Epithelial cell of prostate (primary cell): ENCODE data around the gene EPHA8.

Experiments
- DNase-seq: peaks from one replicate; pipeline ENCODE4 v3.0.0-alpha.2; 2011; ENCODE audit warnings: low read depth, low spot score
- H3K27ac ChIP-seq: fragments of 450-650 bp; 2 replicates; pipeline ENCODE4 v1.5.1; 2017; ENCODE audit warnings: mild to moderate bottlenecking

The EPHA8 gene

DNA sequence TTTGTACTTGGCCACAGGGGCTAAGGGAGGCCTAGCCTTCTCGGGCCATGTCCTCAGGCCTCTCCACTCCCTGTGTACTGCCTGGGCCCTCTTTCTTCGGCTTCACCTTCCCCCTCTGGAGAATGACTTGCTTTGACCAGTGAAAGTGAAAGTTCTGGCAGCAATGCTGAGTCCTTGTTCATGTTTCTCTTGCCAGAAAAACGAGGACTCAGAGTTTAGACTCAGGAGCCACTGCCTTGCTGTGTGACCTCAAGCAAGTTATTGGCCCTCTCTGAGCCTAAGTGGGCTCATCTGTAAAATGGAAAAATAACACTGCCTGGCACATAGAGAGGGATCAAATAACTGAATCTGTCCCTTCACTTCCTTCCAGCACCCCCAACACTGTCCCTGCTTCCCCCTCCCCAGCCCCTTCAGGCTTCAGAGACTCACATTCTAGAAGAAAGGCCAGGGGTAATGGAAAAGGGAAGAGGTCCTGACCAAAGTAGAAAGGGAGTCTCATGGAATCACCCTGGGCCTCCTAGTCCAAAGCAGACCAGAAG lies 74.7 kb downstream of the EPHA8 start:
- H3K27ac ChIP-seq, result no peak overlapping the region
- no peak for DNase-seq

DNA sequence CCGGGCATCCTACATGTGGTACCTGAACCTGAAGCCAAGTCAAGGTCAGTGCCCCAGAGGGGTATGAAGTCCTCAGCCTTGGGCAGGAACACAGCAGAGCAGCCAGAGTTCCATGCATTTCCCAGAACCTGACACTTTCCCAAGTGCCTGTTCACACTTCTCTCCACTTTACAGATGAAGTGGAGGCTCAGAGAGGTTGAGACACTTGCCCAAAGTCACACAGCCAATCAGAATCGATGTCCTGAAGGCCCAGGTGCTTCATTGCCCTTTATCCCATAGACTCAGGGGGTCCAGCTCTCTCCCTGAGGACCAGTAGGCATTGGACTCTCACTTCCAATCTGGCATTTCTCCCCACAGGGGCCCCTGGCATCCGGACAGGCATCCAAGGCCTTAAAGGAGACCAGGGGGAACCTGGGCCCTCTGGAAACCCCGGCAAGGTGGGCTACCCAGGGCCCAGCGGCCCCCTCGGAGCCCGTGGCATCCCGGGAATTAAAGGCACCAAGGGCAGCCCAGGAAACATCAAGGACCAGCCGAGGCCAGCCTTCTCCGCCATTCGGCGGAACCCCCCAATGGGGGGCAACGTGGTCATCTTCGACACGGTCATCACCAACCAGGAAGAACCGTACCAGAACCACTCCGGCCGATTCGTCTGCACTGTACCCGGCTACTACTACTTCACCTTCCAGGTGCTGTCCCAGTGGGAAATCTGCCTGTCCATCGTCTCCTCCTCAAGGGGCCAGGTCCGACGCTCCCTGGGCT lies 75.4 kb downstream of the EPHA8 start:
- H3K27ac ChIP-seq, result no peak overlapping the region
- DNase-seq, result no peak

GRCh38 chr1:22639286-22639685 lies 76.0 kb downstream of the EPHA8 start:
- DNase-seq, result no peak
- no peak overlapping the region for H3K27ac ChIP-seq

DNA sequence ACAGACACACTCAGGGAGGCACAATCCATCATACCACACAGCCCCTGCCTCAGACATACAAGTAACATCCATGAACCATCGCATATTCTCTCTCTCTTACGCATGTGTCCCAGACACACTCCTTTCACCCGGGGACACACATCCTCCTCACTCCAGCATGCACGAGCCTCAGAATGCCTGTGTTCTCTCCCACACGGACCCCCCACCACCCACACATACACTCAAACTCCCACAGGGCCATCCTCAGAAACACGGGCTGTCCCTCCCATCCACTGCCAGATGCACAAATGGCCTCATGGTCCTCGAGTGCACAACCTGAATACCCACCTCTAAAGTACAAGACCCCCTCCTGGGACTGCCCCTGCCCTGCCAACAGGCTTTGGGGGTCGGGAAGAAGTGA lies 78.0 kb downstream of the EPHA8 start:
- H3K27ac ChIP-seq, result no peak overlapping the region
- no peak for DNase-seq

DNA sequence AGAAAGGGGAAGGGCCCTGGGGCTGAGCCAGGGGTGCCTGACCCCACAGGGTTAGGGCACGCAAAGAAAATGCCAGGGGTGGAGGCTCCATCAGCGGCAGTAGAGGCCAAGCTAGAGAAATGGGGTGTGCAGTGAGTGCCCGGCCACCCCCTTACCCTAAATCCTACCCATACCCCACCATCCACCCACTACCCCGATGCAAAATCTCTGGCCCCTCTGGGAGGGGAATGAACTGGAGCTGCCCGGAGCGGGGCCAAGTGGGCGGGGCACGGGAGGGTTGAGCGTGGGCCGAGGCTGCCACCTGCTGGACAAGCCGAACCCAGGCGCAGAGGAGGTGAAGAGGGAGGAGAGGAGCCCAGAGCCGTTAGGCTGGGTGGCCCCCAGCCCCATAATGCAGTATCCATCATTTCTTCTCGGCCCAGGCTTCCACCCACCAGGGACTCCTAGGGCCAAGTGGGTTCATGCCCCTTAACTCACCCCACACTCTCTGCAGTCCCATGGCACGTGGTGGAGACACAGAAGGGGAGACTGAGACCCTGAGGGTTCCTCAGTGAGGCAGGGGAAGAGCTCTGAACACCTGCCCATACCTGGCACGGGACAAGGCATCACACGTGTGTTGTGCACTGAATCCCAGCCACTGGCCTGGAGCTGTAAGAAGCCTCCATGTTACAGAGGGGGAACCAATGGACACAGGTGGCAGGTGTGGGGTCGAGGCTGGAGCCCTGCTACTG lies 78.8 kb downstream of the EPHA8 start:
- DNase-seq, result no peak
- H3K27ac ChIP-seq, result no peak overlapping the region

- no peak within 1 kb of the TSS for H3K27ac ChIP-seq
Observed at GRCh38 chr1:22643381-22643780, 80.1 kb downstream of the EPHA8 start, which contains the start of gene C1QC. Gene C1QC (plus strand): TSS chr1:22643633. CDS start chr1:22644024, 391 bp downstream.

DNA sequence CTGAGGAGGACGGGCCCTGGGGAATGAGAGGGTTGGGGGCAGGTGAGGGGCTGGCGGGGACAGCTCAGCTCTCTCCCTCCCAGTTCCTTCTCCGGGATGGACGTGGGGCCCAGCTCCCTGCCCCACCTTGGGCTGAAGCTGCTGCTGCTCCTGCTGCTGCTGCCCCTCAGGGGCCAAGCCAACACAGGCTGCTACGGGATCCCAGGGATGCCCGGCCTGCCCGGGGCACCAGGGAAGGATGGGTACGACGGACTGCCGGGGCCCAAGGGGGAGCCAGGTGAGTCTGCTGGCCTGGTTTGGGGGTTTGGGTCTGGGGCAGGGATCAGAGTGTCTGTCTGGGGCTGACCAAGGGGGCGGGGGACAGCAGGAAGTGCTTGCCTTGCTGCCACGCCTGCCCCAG lies 80.6 kb downstream of the EPHA8 start:
- no peak overlapping the region for H3K27ac ChIP-seq
- no peak for DNase-seq

More at GRCh38 chr1:22643381-22643780, 80.1 kb downstream of the EPHA8 start, which contains the start of gene C1QC:
- no peak for DNase-seq

DNA sequence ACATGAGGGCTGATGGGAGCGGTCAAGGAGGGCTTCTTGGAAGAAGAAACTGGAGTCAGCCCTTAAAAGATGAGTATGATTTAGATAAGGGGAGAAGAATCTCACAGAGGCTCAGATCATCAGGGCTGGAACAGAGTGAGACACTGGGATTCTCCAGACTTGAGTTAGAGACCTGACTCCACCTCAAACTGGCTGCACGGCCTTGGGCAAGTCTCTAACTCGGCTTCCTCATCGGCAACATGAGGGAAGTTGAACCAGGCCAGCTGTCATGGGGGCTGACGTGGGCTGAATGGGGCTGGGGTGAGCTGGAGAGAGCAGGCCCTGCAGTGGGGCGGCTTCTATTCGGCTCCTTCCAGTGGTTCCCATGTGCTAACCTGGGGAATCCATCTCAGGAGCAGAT lies 82.6 kb downstream of the EPHA8 start:
- no peak overlapping the region for H3K27ac ChIP-seq

DNA sequence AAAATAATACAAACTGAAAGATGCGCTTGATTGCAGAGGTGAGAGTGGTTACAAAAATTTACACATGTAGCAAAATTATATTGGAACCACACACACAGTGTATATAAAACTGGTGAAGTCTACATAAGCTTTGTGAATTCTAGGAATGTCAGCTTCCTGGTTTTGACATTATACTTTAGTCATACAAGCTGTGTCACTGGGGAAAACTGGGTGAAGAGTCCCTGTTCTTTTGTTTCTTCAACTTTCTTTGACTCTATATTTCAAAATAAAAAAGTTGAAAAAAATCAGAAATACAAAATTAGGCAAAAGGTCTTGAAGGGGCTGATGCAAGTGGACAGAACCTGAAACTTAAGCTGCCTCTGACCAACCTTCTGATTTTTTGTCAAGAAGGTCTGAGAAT lies 83.1 kb downstream of the EPHA8 start:
- H3K27ac ChIP-seq, result no peak overlapping the region
- DNase-seq, result no peak

More for the DNA sequence above, 82.6 kb downstream of the EPHA8 start:
- DNase-seq, result no peak

GRCh38 chr1:22650089-22650693 lies 86.9 kb downstream of the EPHA8 start:
- no peak for DNase-seq
- no peak overlapping the region for H3K27ac ChIP-seq

GRCh38 chr1:22651941-22652856 lies 88.9 kb downstream of the EPHA8 start:
- DNase-seq, result no peak
- H3K27ac ChIP-seq, result no peak overlapping the region

GRCh38 chr1:22652881-22653316 lies 89.6 kb downstream of the EPHA8 start, which contains the start of gene C1QB:
Gene C1QB (plus strand): TSS chr1:22653236. CDS start chr1:22659463, 6,227 bp downstream.
- DNase-seq, result no peak
- H3K27ac ChIP-seq, result no peak within 1 kb of the TSS
